Measurements from ENCODE around the gene DCAF7. TPM values are rescaled to one million over a fixed set of nuclear protein-coding genes. Genes with fewer than 3 reads are reported as not detected.

Gene DCAF7
- total and polyA plus RNA-seq, 3 donors from 2014 or later: 51.7 to 164 (median 66.8) TPM

DNA sequence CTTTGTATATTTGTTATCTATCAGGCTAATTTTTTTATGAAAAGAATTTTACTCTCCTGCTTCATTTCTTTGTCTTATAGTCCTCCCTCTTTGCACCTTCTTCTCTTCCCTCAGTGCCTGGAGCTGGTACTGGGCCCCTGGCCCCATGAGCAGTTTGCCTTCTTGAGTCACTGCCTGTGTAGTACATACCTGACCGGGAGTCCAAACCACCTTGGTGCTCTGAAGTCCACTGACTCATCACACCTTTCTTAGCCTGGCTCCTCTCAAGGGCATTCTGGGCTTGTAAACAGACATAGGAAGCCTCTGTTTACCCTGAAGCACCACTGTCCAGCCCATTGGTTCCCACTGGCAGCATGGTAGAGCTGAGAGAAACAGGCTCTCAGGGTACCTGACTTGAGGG is 39.4 kb downstream of the DCAF7 start:
- H3K36me3 ChIP-seq (ENCODE audit: low read depth, missing control alignments): no peaks in the 10 kb centered on the region

DNA sequence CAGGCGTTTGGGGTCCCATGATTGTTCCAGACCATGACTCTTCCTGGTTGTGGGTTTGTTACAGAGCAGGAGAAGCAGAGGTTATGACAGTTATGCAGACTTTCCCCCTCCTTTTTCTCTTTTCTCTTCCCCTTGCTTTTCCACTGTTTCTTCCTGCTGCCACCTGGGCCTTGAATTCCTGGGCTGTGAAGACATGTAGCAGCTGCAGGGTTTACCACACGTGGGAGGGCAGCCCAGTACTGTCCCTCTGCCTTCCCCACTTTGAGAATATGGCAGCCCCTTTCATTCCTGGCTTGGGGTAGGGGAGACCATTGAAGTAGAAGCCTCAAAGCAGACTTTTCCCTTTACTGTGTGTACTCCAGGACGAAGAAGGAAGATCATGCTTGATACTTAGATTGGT is 42.5 kb downstream of the DCAF7 start:
- no peaks in the 10 kb centered on the region for H3K27me3 ChIP-seq
- WGBS, 2 donors: 83 to 86% methylated on average over 3 of the region's 3 CpGs
- DNase-seq: no peak
- no peak overlapping the region for H3K27ac ChIP-seq
- TF ChIP-seq, protein P1, sequence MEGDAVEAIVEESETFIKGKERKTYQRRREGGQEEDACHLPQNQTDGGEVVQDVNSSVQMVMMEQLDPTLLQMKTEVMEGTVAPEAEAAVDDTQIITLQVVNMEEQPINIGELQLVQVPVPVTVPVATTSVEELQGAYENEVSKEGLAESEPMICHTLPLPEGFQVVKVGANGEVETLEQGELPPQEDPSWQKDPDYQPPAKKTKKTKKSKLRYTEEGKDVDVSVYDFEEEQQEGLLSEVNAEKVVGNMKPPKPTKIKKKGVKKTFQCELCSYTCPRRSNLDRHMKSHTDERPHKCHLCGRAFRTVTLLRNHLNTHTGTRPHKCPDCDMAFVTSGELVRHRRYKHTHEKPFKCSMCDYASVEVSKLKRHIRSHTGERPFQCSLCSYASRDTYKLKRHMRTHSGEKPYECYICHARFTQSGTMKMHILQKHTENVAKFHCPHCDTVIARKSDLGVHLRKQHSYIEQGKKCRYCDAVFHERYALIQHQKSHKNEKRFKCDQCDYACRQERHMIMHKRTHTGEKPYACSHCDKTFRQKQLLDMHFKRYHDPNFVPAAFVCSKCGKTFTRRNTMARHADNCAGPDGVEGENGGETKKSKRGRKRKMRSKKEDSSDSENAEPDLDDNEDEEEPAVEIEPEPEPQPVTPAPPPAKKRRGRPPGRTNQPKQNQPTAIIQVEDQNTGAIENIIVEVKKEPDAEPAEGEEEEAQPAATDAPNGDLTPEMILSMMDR (IDR thresholded peaks at IDR 0.05): no peak
- TF ChIP-seq POLR2A (IDR thresholded peaks at IDR 0.05): no peak
- H3K4me3 ChIP-seq: no peak overlapping the region
- no peaks in the 10 kb centered on the region for H3K36me3 ChIP-seq (ENCODE audit: low read depth, missing control alignments)
- no peaks in the 10 kb centered on the region for H3K9me3 ChIP-seq
- intact Hi-C loops (cut with DNase I; ENCODE audit: low total_unique reads): no loop called here
- no peaks in the 10 kb centered on the region for H3K4me1 ChIP-seq

More for the DNA sequence above, 39.4 kb downstream of the DCAF7 start:
- no peak for DNase-seq
- H3K4me1 ChIP-seq: no peaks in the 10 kb centered on the region
- H3K27ac ChIP-seq: no peak overlapping the region
- TF ChIP-seq, protein P1 (IDR thresholded peaks at IDR 0.05): no peak
- no peak for TF ChIP-seq POLR2A (IDR thresholded peaks at IDR 0.05)
- no peak overlapping the region for H3K4me3 ChIP-seq
- no peaks in the 10 kb centered on the region for H3K9me3 ChIP-seq
- intact Hi-C loops (cut with DNase I; ENCODE audit: low total_unique reads): no loop called here
- WGBS, 2 donors: 90 to 100% methylated on average over 1 of the region's 1 CpG
- H3K27me3 ChIP-seq: no peaks in the 10 kb centered on the region

DNA sequence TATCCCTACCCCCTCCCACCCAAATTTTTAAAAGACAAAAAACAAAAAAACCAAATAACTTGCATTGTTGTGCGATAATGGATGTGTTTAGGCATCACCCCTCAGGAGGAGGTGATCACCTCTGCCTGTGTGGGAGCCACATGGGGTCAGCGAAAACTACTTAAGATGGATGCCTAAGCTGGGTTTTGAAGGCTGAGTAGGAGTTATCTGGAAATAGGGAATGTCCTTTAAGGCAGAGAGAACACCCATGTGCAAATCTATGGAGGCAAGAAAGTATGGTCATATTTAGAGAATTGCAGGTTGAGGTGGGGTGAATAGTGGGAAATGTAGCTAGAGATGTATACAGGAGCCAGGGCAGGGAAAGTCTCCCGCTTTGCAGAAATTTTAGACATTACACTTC is 44.9 kb downstream of the DCAF7 start:
- 98 to 99% methylated on average over 3 of the region's 3 CpGs for WGBS, 2 donors
- H3K27me3 ChIP-seq: no peaks in the 10 kb centered on the region
- no peaks in the 10 kb centered on the region for H3K36me3 ChIP-seq (ENCODE audit: low read depth, missing control alignments)
- H3K4me1 ChIP-seq: peaks cover 1% of the 10 kb centered on the region
- no peak overlapping the region for H3K27ac ChIP-seq
- DNase-seq: no peak
- intact Hi-C loops (cut with DNase I; ENCODE audit: low total_unique reads): no loop called here
- TF ChIP-seq, protein P1 (IDR thresholded peaks at IDR 0.05): no peak
- TF ChIP-seq POLR2A (IDR thresholded peaks at IDR 0.05): no peak
- H3K9me3 ChIP-seq: no peaks in the 10 kb centered on the region
- no peak overlapping the region for H3K4me3 ChIP-seq

DNA sequence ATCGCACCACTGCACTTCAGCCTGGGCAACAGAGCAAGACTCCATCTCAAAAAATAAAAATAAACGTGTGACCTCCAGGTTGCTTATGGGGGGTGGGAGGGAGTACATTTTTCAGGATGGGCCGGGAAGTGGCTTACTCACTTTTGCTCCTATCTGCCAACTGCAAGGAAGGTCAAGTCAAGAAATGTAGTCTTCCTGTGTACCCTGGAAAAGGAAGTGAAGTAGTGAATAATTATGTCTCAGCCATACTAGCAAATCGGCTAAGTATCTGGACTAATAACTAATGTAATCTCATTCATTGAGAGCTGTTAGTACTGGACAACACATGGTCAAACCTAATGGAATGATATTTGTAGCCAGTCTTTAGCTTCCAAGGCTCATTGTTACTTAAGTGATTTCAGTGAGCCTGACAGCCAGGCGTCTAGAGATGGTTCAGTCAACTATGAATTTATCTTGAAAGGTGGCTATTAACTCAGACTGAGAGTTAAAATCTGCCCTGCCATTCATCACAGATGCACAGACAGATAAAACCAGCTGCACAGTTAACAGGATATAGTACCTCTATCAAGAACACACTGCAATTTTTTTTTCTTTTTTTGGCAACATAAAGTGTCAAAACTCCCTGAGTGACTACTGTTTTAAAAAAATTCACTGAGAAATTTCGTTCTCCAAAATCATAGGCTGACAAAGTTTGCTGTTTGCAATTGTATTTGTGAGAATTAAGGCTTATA is 46.7 kb downstream of the DCAF7 start:
- Histone ChIP-seq H3K27me3 (no peaks in the 10 kb centered on the region), H3K9me3 (no peaks in the 10 kb centered on the region), H3K36me3 (ENCODE audit: low read depth, missing control alignments) (no peaks in the 10 kb centered on the region), H3K4me1 (peaks cover 13% of the 10 kb centered on the region), H3K4me3 (no peak overlapping the region), H3K27ac (no peak overlapping the region)
- TF ChIP-seq POLR2A (IDR thresholded peaks at IDR 0.05): no peak
- TF ChIP-seq, protein P1 (IDR thresholded peaks at IDR 0.05): no peak
- intact Hi-C loops (cut with DNase I; ENCODE audit: low total_unique reads): no loop called here
- 64 to 77% methylated on average over 6 of the region's 6 CpGs for WGBS, 2 donors
- DNase-seq: no peak

DNA sequence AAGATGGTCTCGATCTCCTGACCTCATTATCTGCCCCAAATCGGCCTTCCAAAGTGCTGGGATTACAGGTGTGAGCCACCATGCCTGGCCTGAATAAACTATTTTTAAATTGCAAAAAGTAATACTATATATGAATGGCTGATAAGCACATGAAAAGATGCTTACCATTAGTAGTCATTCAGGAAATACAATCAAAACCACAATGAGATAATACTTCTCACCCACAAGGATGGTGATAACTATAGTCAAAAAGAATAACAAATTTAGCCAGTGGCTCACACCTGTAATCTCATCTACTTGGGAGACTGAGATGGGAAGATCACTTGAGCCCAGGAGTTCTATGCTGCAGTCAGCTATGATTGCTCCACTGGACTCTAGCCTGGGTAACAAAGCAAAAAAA is 48.0 kb downstream of the DCAF7 start:
- peaks cover 14% of the 10 kb centered on the region for H3K4me1 ChIP-seq
- H3K27ac ChIP-seq: no peak overlapping the region
- no peak overlapping the region for H3K4me3 ChIP-seq
- no peak for DNase-seq
- TF ChIP-seq, protein P1 (IDR thresholded peaks at IDR 0.05): no peak
- TF ChIP-seq POLR2A (IDR thresholded peaks at IDR 0.05): no peak
- no peaks in the 10 kb centered on the region for H3K27me3 ChIP-seq
- intact Hi-C loops (cut with DNase I; ENCODE audit: low total_unique reads): no loop called here
- H3K9me3 ChIP-seq: no peaks in the 10 kb centered on the region
- WGBS, 2 donors: 91 to 95% methylated on average over 2 of the region's 2 CpGs
- no peaks in the 10 kb centered on the region for H3K36me3 ChIP-seq (ENCODE audit: low read depth, missing control alignments)
